HG02763 (cell line): ENCODE measurements around the gene HOXC12.

ENCODE experiments used
- ATAC-seq: cut with Tn5 transposase; IDR thresholded peaks from one replicate; pipeline ENCODE4 v1.9.1; 2021; ENCODE audit warnings: mild to moderate bottlenecking, moderate library complexity; ENCODE audit not compliant: unreplicated experiment

The HOXC12 gene

GRCh38 chr12:53982648-53983567 lies 28.2 kb downstream of the HOXC12 start:
- no peak for ATAC-seq

GRCh38 chr12:53983568-53983949 lies 28.9 kb downstream of the HOXC12 start:
- ATAC-seq, result no peak

- ATAC-seq, result no peak
Observed at GRCh38 chr12:53983950-53984572, 29.4 kb downstream of the HOXC12 start.

- no peak for ATAC-seq
Observed at GRCh38 chr12:53984901-53985691, 30.4 kb downstream of the HOXC12 start, which contains the start of gene HOXC10. Gene HOXC10, plus strand, starts transcription at chr12:53985146. Its CDS starts 114 bp downstream, at chr12:53985260.

- no peak for ATAC-seq
Observed at GRCh38 chr12:53985692-53985993, 30.9 kb downstream of the HOXC12 start.

- ATAC-seq, result no peak
Observed at GRCh38 chr12:53985994-53986685, 31.4 kb downstream of the HOXC12 start.

GRCh38 chr12:53986686-53987483 lies 32.2 kb downstream of the HOXC12 start:
- no peak for ATAC-seq

- ATAC-seq, result no peak
Observed at GRCh38 chr12:53987787-53988230, 33.1 kb downstream of the HOXC12 start.

- ATAC-seq, result no peak
Observed at GRCh38 chr12:53988541-53989226, 34.0 kb downstream of the HOXC12 start.

GRCh38 chr12:53989227-53990113 lies 34.8 kb downstream of the HOXC12 start:
- ATAC-seq, result no peak

GRCh38 chr12:53990311-53991076 lies 35.8 kb downstream of the HOXC12 start:
- ATAC-seq, result no peak

GRCh38 chr12:53991077-53991460 lies 36.4 kb downstream of the HOXC12 start:
- no peak for ATAC-seq

GRCh38 chr12:53992377-53992889 lies 37.7 kb downstream of the HOXC12 start:
- no peak for ATAC-seq

GRCh38 chr12:53993162-53994008 lies 38.7 kb downstream of the HOXC12 start:
- ATAC-seq, result no peak

GRCh38 chr12:53994009-53994263 lies 39.2 kb downstream of the HOXC12 start:
- no peak for ATAC-seq

- ATAC-seq, result no peak
Observed at GRCh38 chr12:53994264-53995001, 39.7 kb downstream of the HOXC12 start.
